ENCODE data around the gene FKBP6.
"Not testable (repeated sequence)": the region's sequence is repeated elsewhere in the genome, so short reads cannot be mapped to it uniquely, and the experiment has no call there.

Gene FKBP6

DNA sequence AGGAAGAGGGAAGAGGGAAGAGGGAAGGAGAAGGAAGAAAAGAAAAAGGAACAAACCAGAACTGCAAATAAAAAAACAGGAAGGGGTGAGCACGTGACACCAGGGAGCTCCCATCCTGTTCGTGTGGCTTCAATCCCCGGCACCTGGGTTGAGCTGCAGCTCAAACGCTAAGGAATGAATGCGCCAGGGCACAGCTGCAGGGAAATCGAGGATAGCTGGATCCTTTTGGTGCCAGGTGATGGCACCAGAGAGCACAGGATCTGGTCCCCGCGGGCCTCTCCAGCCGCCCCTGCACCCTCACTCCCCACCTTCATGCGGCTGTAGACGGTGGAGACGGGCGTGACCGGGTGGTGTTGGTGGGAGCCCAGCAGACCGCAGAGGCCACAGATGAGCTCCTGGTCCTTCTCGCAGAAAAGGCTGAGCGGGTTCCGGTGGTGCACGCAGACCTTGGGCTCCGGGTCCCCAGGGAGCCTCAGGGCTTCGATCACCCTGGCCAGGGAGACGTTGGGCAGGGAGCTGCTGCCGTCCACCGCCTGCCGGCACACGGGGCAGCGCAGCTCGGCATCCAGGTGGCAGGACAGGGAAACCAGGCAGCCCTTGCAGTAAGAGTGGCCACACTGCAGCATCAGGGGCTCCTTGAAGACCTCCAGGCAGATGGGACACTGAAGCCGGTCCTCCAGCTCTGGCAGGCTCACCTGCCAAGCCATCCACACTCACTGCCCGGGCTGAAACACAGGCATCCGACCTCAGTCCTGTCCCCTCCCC, 3.7 kb upstream of the FKBP6 start:
- peak; percentile 53 for DNase-seq

DNA sequence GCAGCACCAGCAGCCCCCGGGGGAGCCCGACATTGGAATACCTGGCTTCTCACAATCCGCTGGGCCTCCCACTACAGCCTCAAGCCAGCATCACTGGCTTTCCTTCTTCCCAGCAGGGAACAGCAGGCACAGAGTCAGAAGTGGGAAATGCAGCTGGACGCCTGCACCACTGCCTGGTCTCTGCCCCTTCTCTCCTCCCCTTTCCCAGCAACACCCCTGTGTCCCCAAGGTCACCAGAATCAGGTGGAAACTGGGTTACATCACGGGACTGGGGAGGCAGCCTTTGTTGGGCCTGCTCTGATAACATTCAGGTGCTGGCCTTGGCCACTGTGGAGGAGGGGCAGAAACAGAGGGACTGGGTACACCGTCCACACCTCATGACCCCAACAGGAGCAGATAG, 2.5 kb upstream of the FKBP6 start:
- DNase-seq = not testable (repeated sequence)

DNA sequence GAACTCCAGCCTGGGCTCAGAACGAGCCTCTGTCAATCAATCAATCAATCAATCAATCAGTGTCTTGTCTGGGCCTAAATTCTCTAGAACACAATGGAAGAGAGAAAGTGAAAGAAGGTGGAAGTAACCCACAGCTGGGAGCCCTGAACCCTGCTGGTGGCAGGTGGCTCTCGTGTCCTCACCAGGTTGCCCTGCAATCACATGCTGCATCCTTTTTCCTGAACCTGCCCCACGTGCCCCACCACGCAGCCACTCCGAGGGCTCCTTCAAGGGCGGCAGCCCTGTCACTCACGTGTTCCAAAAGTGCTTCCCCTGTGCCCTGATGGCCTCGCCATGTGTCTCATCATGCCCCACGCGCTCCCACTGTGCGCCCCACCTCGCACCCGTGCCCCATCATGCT, 512 bp upstream of the FKBP6 start:
- DNase-seq = not testable (repeated sequence)

DNA sequence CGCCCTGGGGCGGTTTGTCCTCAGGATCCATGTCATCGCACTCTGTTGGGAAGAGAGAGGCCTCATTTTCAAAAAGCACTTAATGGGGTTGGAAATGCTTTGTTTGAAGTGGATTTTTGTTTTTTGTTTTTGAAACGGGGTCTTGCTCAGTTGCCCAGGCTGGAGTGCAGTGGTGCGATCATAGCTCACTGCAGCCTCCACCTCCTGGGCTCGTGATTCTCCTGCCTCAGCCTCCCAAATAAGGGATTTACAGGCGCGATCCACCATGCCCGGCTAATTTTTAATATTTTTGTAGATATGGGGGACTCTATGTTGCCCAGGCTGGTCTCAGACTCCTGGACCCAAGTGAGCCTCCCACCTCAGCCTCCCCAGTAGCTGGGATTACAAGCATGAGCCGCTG, 735 bp downstream of the FKBP6 start:
- DNase-seq = no peak

DNA sequence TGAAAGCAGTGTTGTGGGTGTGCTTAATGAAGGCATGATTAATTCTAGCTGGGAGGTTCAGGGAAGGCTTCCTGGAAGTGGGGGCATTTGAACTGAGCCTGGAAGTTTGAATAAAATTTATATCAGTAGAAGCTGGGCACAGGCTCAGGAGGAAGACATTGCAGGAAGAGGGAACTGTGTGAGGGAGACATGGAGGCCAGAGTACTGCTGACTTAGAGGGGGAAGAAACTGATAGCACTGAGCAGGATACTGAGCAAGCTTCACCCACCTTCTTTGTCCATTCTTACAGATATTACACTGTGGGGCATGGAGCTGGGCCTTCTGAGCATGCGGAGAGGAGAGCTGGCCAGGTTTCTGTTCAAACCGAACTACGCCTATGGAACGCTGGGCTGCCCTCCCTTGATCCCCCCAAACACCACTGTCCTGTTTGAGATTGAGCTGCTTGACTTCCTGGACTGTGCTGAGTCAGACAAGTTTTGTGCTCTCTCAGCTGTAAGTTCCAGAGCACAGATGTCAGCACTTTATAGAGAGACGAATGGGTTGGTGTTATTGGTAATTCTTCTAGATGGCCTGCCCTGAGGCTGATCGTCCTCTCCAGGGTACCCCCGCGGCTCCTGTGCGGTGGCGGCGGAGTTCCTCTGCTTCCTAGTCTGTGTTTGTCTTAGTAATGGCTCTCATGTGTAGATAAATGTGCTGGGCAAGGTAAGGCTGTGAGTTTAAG, 2.1 kb downstream of the FKBP6 start:
- DNase-seq = no peak

DNA sequence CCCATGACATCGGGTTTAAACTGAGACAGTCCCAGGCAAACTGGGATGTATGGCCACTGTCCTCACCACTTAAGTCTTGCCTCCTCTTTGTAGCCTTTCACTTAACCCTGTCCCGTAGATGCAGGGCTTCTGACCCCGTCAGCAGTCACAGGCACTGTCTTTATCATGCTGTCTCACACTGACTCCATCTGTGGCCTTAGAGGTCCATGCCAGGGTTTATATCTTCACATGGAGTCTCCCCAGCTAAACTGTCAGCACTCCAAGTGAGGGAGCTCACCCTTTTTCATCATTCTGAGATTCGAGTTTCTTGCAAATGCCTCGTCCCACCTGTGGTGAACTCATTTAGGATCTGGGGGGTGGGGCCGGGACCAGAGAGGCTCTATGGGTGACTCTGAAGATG, 2.8 kb downstream of the FKBP6 start:
- DNase-seq = no peak

DNA sequence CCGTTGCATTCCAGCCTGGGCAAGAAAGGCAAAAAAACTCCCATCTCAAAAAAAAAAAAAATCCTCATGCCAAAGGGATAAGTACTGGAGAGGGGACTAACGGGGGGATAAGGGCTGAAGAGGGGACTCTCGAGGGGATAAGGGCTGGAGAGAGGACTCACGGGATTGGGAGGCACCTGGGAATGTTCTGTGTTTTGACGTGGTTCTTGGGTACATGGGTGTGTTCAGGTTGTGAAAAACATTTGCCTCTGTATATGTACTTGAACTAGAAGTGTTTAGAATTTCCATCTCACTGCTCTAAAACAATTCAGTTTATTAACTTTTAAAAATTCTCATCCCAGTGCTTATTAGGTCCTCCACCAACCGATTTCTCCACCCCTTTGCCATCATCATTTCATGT, 4.5 kb downstream of the FKBP6 start:
- no peak for DNase-seq

DNA sequence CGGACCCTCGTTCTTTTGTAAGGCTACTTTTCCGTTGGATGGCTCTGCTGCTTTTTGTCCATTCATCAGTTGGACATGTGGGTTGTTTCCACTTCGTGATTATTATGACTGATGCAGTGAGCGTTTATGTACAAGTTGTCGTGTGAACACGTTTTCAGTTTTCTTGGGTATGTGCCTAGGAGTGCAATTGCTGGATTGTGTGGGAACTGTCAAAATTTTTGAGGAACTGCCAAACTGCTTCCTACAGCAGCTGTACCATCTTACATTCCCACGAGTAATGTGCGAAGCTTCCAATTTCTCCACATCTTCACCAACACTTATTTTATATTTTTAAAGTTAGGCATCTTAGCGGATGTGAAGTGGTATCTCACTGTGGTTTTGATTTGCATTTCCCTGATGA, 10.4 kb downstream of the FKBP6 start:
- no peak for DNase-seq

DNA sequence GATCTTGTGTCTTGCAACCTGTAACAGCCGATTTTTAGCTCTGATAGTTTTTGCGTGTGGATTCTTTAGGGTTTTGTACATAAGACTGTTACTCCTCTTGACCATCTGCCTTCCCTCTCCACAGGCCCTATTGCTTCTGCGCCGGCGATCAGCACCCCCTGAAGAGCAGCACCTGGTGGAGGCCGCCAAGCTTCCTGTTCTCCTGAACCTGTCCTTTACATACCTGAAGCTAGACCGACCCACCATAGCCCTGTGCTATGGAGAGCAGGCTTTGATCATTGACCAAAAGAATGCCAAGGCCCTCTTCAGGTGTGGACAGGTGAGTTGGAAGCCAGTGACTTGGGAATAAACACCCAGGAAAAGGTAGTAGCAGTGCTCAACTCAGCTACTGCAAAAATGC, 12.6 kb downstream of the FKBP6 start:
- DNase-seq = no peak

DNA sequence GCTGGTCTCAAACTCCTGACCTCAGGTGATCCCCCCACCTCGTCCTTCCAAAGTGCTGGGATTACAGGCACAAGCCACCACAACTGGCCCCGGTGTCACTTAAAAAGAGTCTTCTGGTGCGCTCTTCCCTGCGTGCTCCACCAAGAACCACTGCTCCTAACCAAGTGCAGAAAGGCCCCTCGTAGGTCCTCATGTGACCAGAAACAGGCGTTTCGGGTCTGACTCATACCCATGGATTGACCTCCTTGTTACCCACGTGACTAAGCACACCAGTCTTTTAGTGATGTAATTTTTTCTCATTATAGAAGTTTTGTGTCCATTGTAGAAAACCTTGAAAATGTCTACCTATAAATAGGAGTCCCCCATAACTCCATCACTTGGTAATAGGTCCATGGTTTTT, 13.9 kb downstream of the FKBP6 start:
- DNase-seq = peak; percentile 35

DNA sequence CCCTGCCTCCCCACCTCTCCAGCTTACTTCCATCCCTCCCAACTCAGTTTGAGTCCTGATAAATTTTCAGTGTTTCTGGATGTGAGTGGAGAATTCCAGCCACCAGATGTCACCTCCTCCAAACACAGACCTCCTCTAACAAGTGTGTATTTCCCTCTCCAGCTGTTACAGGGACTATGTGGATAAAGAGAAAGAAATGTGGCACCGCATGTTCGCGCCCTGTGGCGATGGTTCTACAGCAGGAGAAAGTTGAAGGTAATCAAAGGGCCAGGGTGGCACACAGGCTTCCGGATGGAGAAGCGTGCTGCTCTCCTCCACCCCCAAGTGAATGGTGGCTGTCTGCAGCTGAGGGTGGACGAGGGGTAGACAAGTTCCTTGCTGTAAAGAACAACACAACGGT, 14.7 kb downstream of the FKBP6 start:
- DNase-seq = no peak

DNA sequence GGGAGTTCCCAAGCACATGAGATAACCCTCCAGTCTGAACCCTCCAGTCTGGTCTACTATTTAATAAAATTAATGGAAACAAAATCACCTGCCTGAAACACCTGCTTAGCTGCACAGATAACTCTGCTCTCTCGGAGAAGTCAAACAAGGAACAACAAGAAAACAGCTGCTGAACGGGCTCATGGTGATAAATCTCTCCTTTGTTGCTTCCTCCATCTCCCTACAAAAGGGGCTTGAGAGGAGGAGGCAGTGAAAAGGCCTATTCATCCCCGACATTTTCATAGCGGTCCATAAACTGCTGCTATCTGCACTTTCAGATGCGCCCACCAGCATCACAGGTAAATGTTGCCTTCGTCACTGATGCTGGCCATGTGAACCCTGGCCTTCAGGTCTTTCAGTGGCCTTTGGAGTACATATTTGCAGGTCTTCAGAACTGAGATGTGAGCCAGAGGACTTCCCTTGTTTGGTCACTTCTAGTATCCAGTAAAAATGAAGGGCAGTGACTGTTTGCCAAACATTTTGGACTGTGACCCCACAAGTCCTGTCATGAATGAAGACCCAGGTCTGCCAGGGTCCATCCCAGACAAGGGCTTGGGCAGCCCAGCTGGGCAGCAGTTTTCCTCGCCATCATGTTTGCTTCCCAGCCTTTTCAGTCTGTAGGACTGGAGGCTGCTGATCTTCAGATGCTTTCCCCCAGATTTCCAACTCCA, 15.9 kb downstream of the FKBP6 start:
- DNase-seq = no peak

DNA sequence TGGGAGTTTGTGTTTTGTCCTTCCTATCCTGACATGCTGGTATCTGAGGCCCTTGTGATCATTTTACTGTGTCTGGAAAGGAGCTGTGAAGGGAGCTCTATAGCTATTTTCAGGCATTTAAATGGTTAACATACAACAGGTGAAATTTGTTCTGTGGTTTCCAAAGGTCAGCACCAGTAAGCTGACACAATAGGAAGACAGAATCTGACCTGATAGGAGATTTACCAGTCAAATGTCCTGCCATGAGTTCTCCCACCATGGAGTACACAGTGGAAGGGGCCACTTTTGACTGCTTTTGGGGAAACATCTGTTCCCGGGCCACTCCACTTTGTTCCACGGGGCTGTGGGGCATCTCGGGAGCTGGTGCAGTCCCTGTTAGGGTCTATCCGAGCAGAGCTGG, 17.6 kb downstream of the FKBP6 start:
- DNase-seq = no peak

DNA sequence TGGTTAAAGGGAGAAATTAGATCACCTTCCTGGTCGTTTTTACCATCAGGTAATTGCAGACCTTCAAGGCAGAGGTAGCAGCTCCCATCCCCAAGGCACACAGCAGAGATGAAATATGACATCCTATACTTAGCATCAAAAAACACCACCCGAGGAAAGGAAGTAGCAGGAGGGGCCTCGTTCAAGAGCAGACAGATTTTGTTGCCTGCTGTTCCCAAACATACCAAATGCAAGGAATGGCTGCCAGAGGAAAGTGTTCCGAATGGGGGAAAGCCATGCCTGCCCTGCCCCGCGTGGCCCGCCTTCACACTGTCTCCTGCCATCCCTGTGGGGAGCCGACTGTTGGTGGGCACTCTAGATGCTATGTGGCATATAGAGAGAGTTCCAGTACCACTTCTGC, 18.0 kb downstream of the FKBP6 start:
- DNase-seq = no peak

DNA sequence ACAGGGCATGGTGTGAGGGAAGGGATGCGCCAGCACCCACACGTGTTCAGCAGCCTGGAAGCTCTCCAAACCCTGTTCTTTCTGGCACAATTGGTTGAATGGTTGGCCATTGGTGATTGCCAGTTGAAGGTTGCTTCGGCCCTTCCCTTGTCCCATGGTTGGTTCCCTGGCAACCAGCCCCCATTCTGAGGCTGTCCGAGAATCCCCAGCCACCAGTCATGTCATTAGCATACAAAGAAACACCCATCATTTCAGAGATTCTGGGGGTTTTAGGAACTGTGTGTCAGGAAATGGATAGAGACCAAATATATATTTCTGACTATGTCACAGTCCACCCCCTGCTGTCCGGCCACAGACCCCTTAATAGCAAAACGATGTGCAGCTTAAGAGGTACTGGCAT, 21.8 kb downstream of the FKBP6 start:
- no peak for DNase-seq

DNA sequence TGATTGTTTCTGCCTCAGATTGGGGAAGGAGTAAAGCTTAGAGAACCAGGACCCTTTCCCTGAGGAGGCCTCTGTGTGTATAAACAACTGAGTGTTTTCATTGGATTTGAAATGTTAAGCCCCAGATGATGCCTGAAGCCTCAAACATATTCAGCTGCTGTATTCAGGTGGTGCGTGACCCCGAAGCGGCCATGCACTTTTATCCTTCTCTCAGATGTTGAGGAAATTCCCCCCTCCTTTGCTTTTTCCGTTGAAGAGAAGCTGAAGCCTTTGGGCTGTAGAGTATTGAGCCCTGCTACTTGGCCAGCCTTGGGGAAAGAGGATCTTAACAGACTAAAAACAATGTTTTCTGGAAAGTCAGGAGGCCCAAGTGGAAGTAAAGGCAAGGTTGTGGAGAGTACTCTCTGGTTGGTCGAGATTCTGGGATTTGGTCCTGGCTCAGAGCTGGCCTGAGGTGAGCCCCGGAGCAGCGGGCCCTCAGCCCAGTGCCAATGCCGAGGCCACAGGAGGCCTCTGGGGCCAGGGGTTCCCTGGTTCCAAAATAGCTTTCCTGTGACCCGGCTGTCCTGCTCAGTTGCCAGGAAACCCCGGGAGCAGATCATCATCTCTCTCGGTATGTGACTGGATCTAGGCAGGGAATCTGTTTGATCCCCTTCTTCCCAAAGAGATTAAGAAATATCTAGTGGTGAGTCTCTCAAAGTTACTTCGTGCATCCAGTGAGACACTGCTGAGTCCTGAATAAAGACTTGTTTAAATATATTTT, 22.5 kb downstream of the FKBP6 start:
- no peak for DNase-seq

DNA sequence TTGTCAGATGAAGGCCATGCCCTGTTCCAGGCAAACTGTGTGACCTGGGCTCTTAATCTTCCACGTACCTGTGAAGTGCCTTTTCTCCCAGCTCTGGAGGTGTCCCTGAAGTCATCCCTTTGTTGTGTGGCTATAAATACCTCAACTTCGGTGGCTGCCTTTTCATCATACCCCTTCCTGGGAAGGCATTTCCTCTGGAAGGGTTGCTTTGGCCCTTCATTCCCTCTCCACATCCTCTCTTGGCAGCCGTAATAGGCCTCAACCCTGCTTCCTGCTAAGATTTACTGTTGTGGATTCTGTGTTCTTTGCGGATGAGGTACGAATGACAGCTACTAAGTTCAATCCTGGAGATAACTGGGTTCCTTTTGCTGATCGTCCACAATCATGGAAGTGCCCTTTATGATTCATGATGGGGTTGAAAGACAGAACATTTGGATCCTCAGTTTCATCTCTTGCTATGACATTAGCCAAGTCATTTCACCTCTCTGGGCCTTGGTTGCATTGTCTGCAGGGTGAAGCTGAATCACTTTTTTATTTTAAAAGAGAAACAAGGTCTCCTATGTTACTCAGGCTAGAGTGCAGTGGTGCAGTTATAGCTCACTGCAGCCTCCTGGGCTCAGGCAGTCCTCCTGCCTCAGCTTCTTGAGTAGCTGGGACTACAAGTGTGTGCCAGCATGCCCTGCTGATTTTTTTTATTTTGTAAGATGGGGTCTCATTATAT, 23.6 kb downstream of the FKBP6 start:
- DNase-seq = no peak

DNA sequence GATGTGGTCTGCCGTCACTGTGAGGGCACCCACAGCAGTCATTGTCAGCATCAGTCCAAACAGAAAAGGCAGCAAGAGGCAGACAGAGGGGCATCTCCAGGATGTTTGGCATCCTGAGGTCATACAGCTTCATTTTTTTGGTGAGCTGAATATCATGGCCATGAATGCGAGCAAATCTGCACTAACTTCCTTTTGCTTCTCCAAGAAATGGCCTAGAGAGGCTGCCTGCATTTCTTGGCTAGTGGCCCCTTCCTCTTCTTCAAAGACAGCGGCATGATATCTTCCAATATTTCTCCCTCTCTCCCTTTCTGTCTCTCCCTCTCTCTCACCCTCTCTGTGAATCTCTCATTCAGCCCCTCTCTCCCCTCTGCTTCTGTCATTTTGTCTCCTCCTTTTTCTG, 24.8 kb downstream of the FKBP6 start:
- DNase-seq = no peak

DNA sequence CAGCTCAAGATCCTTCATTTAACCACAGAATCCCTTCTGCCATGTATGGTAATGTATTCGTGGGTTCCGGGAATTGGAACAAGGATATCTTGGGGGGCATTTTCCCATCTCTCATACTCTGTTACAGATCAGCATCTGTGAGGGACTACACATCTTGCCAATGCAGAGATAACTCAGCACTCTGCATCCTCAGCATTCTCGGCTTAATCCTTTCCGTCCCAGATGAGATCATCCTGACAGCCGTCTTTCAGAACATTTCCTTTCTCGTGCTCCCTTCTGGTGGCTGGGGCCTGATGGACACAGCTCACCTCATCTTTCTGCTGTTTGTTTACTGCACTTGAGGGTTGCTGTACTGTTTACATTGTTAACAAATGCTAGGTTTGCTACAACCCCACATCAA, 25.3 kb downstream of the FKBP6 start:
- DNase-seq = no peak

DNA sequence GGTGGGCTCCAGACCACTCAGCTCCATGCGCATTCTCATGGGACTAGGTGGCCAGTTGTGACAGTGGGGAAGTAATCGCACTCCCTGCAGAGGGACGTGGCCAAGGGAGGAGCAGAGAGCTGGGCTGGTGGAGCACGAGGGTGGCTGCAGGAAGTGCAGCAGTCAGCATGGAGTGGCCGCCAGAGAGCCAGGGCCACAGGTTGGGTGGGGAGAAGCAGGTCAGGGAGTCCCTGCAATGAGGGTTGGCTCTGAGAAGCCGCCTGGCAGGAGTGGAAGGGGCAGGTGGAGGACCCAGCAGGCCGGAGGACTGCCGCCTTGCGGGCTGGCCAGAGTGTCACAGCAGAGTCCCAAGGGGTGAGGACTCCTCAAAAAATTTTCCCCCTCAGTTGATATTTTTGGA, 26.2 kb downstream of the FKBP6 start:
- no peak for DNase-seq

DNA sequence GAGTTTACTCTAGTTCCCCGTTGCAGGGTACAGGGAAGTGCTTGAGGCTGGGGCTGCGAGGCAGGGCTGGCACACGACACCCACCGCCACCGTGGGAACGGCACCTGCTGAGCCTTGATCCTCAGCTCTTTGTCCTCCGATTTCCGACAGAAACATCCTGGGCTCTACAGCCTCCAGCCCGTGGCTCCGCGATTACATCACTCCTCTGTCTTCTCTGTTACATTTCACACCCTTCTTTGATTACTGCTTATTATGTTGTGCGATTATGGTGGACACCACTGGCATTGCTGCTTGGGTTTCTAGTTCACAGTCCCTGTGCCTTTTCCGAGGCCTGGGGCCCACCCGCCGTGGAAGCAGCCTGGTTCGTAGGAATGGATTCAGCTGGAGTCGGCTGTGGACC, 26.9 kb downstream of the FKBP6 start:
- no peak for DNase-seq

DNA sequence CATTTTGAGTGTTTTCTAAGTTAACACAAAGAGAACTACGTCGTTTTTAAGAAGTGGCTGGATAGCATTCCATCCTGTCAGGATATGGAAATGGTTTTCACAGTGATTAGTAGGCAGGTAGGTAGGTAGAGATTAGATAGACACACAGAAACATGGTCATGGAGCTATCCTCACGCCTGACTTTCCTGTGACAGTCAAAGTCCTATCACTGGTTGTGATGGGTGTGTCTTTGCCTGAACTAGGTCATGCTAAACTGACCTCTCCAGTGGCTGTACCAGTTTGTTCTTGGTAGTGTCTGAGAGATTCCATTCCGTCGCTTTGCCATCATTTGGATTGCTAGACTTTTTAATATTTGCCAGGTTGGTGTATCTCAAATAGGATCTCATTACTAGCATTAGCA, 28.2 kb downstream of the FKBP6 start:
- no peak for DNase-seq

Data from activated CD4-positive, alpha-beta T cell treated with anti-CD3 and anti-CD28 coated beads, Interleukin-10, Interleukin-2, amounts not matched to agents 100 ng/mL and 50 ng/mL, durations not matched to agents 16 hours and 8 hours (primary cell).